ENCODE measurements around the gene SLC22A17.

The SLC22A17 gene

GRCh38 chr14:23308721-23309445 lies 43.8 kb downstream of the SLC22A17 start:
- TF ChIP-seq CTCF (IDR thresholded peaks at IDR 0.05; ENCODE audit: low read depth, low read length), result no peak
- in situ Hi-C loops (cut with HindIII; ENCODE audit: low sequenced_read_pairs), result no loop called here
- DNase-seq (ENCODE audit: low read depth, low spot score), result no peak
- H3K4me3 ChIP-seq (ENCODE audit: low read depth, low read length), result peak overlapping the region; percentile 3

GRCh38 chr14:23307687-23308644 lies 44.7 kb downstream of the SLC22A17 start:
- H3K4me3 ChIP-seq (ENCODE audit: low read depth, low read length), result peak overlapping the region; percentile 95
- DNase-seq (ENCODE audit: low read depth, low spot score), result no peak
- no peak for TF ChIP-seq CTCF (IDR thresholded peaks at IDR 0.05; ENCODE audit: low read depth, low read length)
- in situ Hi-C loops (cut with HindIII; ENCODE audit: low sequenced_read_pairs), result no loop called here

- peak overlapping the region; percentile 95 for H3K4me3 ChIP-seq (ENCODE audit: low read depth, low read length)
- DNase-seq (ENCODE audit: low read depth, low spot score), result no peak
- in situ Hi-C loops (cut with HindIII; ENCODE audit: low sequenced_read_pairs), result no loop called here
- no peak for TF ChIP-seq CTCF (IDR thresholded peaks at IDR 0.05; ENCODE audit: low read depth, low read length)
These were observed 45.5 kb downstream of the SLC22A17 start for GRCh38 chr14:23307146-23307530.

- H3K4me3 ChIP-seq (ENCODE audit: low read depth, low read length), result peak within 1 kb of the TSS; percentile 95
- DNase-seq (ENCODE audit: low read depth, low spot score), result peak; percentile 91
- in situ Hi-C loops (cut with HindIII; ENCODE audit: low sequenced_read_pairs), result no loop called here
- no peak for TF ChIP-seq CTCF (IDR thresholded peaks at IDR 0.05; ENCODE audit: low read depth, low read length)
These were observed 46.1 kb downstream of the SLC22A17 start, which contains the start of gene BCL2L2 for GRCh38 chr14:23306412-23307145. Gene BCL2L2, plus strand, starts transcription at chr14:23306833. Its CDS starts 935 bp downstream, at chr14:23307768.

GRCh38 chr14:23302290-23303225 lies 50.1 kb downstream of the SLC22A17 start, which contains the start of gene PPP1R3E:
Gene PPP1R3E, minus strand, starts transcription at chr14:23302859. Its CDS starts 283 bp downstream, at chr14:23302576.
- in situ Hi-C loops (cut with HindIII; ENCODE audit: low sequenced_read_pairs), result no loop called here
- no peak for TF ChIP-seq CTCF (IDR thresholded peaks at IDR 0.05; ENCODE audit: low read depth, low read length)
- peak; percentile 46 for DNase-seq (ENCODE audit: low read depth, low spot score)
- H3K4me3 ChIP-seq (ENCODE audit: low read depth, low read length), result peak within 1 kb of the TSS; percentile 50
